H9 (cell line): ENCODE measurements around the gene KIAA0825. TPM values are rescaled to one million over a fixed set of nuclear protein-coding genes. Genes with fewer than 3 reads are reported as not detected.

Experiments
- DNase-seq: peaks from one replicate; pipeline ENCODE4 v3.0.0-alpha.2; 2017
- H2AFZ ChIP-seq: one replicate; pipeline ENCODE4 v1.6.1; 2013; ENCODE audit warnings: mild to moderate bottlenecking, low read length, control low read depth, moderate library complexity
- H2AK5ac ChIP-seq: 2 replicates; pipeline ENCODE4 v1.6.1; 2013; ENCODE audit warnings: low read length, control low read depth, mixed read lengths; ENCODE audit not compliant: insufficient read length
- H2BK120ac ChIP-seq: one replicate; pipeline ENCODE4 v1.6.1; 2013; ENCODE audit warnings: low read depth, mild to moderate bottlenecking, low read length, control low read depth, inconsistent platforms; ENCODE audit not compliant: poor library complexity, severe bottlenecking
- H2BK12ac ChIP-seq: 2 replicates; pipeline ENCODE4 v1.6.1; 2013; ENCODE audit warnings: low read length, control low read depth, mixed read lengths, low read depth; ENCODE audit not compliant: insufficient read length
- H2BK15ac ChIP-seq: 2 replicates; pipeline ENCODE4 v1.6.1; 2013; ENCODE audit warnings: low read depth, low read length, control low read depth
- H2BK20ac ChIP-seq: one replicate; pipeline ENCODE4 v1.6.1; 2013; ENCODE audit warnings: low read depth, mild to moderate bottlenecking, low read length, control low read depth, inconsistent platforms; ENCODE audit not compliant: poor library complexity, severe bottlenecking
- H2BK5ac ChIP-seq: 2 replicates; pipeline ENCODE4 v1.6.1; 2013; ENCODE audit warnings: low read length, control low read depth, mixed read lengths; ENCODE audit not compliant: insufficient read length
- H3K14ac ChIP-seq: 2 replicates; pipeline ENCODE4 v1.6.1; 2013; ENCODE audit warnings: low read length, control low read depth; ENCODE audit not compliant: insufficient read depth
- H3K18ac ChIP-seq: 2 replicates; pipeline ENCODE4 v1.6.1; 2013; ENCODE audit warnings: low read depth, mild to moderate bottlenecking, mixed read lengths, low read length, control low read depth; ENCODE audit not compliant: insufficient read length
- H3K23ac ChIP-seq: 2 replicates; pipeline ENCODE4 v1.6.1; 2013; ENCODE audit warnings: low read length, control low read depth, mixed read lengths, low read depth; ENCODE audit not compliant: insufficient read length
- H3K23me2 ChIP-seq: 2 replicates; pipeline ENCODE4 v1.6.1; 2013; ENCODE audit warnings: low read depth, mild to moderate bottlenecking, mixed read lengths, low read length, control low read depth; ENCODE audit not compliant: insufficient read length, poor library complexity, severe bottlenecking
- H3K27ac ChIP-seq: 2 replicates; pipeline ENCODE4 v1.5.1; 2013; ENCODE audit warnings: low read length, control low read depth, mixed read lengths, low read depth; ENCODE audit not compliant: insufficient read length
- H3K27me3 ChIP-seq: 2 replicates; pipeline ENCODE4 v1.6.1; 2013; ENCODE audit warnings: low read length, control low read depth, inconsistent platforms; ENCODE audit not compliant: insufficient read depth
- H3K4ac ChIP-seq: 2 replicates; pipeline ENCODE4 v1.6.1; 2013; ENCODE audit warnings: low read depth, mild to moderate bottlenecking, control low read depth, inconsistent platforms, low read length, moderate library complexity
- H3K4me1 ChIP-seq: 2 replicates; pipeline ENCODE4 v1.6.1; 2013; ENCODE audit warnings: low read length, control low read depth, inconsistent platforms; ENCODE audit not compliant: insufficient read depth
- H3K4me2 ChIP-seq: 2 replicates; pipeline ENCODE4 v1.6.1; 2013; ENCODE audit warnings: low read length, control low read depth, mixed read lengths; ENCODE audit not compliant: insufficient read length, insufficient read depth
- H3K56ac ChIP-seq: 2 replicates; pipeline ENCODE4 v1.6.1; 2013; ENCODE audit warnings: low read depth, mild to moderate bottlenecking, mixed read lengths, low read length, control low read depth; ENCODE audit not compliant: insufficient read length
- H3K79me1 ChIP-seq: 2 replicates; pipeline ENCODE4 v1.6.1; 2013; ENCODE audit warnings: low read depth, mild to moderate bottlenecking, moderate library complexity, low read length, control low read depth, inconsistent platforms; ENCODE audit not compliant: insufficient read depth, poor library complexity, severe bottlenecking
- H3K79me2 ChIP-seq: 2 replicates; pipeline ENCODE4 v1.6.1; 2013; ENCODE audit warnings: low read length, control low read depth, inconsistent platforms; ENCODE audit not compliant: insufficient read depth
- H3K9ac ChIP-seq: 2 replicates; pipeline ENCODE4 v1.6.1; 2013; ENCODE audit warnings: low read length, control low read depth, mixed read lengths; ENCODE audit not compliant: insufficient read length; ENCODE audit errors: extremely low read depth
- H3K9me3 ChIP-seq: one replicate; pipeline ENCODE4 v1.6.1; 2013; ENCODE audit warnings: low read depth, low read length, inconsistent platforms; ENCODE audit not compliant: control insufficient read depth
- H3T11ph ChIP-seq: one replicate; pipeline ENCODE4 v1.6.1; 2013; ENCODE audit warnings: mild to moderate bottlenecking, low read length, control low read depth, inconsistent platforms
- H4K20me1 ChIP-seq: one replicate; pipeline ENCODE4 v1.6.1; 2013; ENCODE audit not compliant: control insufficient read depth, insufficient read length, insufficient read depth
- H4K5ac ChIP-seq: 2 replicates; pipeline ENCODE4 v1.6.1; 2013; ENCODE audit warnings: low read depth, mild to moderate bottlenecking, mixed read lengths, low read length, control low read depth; ENCODE audit not compliant: insufficient read length
- H4K8ac ChIP-seq: replicated peaks from 2 replicates; pipeline ENCODE4 v1.6.1; 2013; ENCODE audit warnings: low read length, control low read depth, mixed read lengths, low read depth; ENCODE audit not compliant: insufficient read length
- H4K91ac ChIP-seq: 2 replicates; pipeline ENCODE4 v1.6.1; 2013; ENCODE audit warnings: low read depth, mild to moderate bottlenecking, moderate library complexity, mixed read lengths, low read length, control low read depth; ENCODE audit not compliant: insufficient read length
- H3K27ac Mint-ChIP-seq, 3 experiments: 2 replicates in 2 of 3; 3 replicates in 1 of 3; pipeline ENCODE4 v1.8.0; 2020 to 2021; ENCODE audit warnings: mixed read lengths in 3 of 3, mild to moderate bottlenecking in 1 of 3, moderate library complexity in 1 of 3
- H3K27me3 Mint-ChIP-seq: 2 replicates; pipeline ENCODE4 v1.8.0; 2021; ENCODE audit warnings: low read depth, mild to moderate bottlenecking, moderate library complexity, mixed read lengths
- H3K36me3 Mint-ChIP-seq, 3 experiments: 2 replicates in 2 of 3; 3 replicates in 1 of 3; pipeline ENCODE4 v1.8.0; 2020 to 2021; ENCODE audit warnings: low read depth in 3 of 3, mixed read lengths in 3 of 3; ENCODE audit not compliant: insufficient read depth in 1 of 3
- H3K4me1 Mint-ChIP-seq, 2 experiments: 2 replicates each; pipeline ENCODE4 v1.8.0; 2020; ENCODE audit warnings: mixed read lengths in 2 of 2
- H3K4me3 Mint-ChIP-seq, 2 experiments: 2 replicates in 1 of 2; 3 replicates in 1 of 2; pipeline ENCODE4 v1.8.0; 2020 to 2021; ENCODE audit warnings: mild to moderate bottlenecking in 2 of 2, mixed read lengths in 2 of 2, moderate library complexity in 1 of 2
- H3K9me3 Mint-ChIP-seq, 2 experiments: 2 replicates in 1 of 2; 3 replicates in 1 of 2; pipeline ENCODE4 v1.8.0; 2020; ENCODE audit warnings: mild to moderate bottlenecking in 2 of 2, mixed read lengths in 2 of 2, moderate library complexity in 1 of 2
- WGBS: extraction: QIAGEN DNeasy Blood & Tissue Kit; methylation state at CpG from one replicate; pipeline ENCODE4 v1.1.7; 2013; ENCODE audit warnings: missing lambda C conversion rate, low lambda C conversion rate, mixed read lengths; ENCODE audit not compliant: insufficient read length; ENCODE audit errors: extremely low coverage; 5-methylcytosine and 5-hydroxymethylcytosine counted together
- total RNA-seq: library from RNA; stranded (reverse); gene quantifications from 2 replicates; pipeline ENCODE4 v1.2.1, GENCODE V29; 2021
- TF ChIP-seq, protein P1 (sequence below): fragments of 200-600 bp; sonication (generic); conservative IDR thresholded peaks from 3 replicates; pipeline ENCODE4 v1.8.0; 2021; ENCODE audit warnings: antibody characterized with exemption, mild to moderate bottlenecking

The KIAA0825 gene
- total RNA-seq, 1 experiment from 2014 or later: 1.8 TPM

DNA sequence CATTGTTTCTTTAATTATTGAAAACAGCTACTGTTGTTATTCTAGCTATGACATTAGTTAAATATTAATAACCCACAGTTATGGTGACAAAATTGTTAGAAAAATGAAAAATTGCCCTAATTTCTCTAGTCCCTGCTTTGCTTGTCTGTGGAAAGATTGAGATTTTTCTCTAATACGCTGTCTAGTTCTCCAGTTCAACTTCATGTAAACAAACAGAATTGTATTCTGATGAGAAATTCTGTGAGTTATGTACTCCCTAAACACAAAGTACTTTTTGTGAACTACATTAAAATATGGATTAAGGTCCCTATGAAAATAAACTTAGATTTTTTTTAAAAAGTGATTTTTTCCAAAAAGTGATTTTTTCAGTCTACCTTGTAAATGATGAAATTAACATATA, 8.8 kb upstream of the KIAA0825 start:
- no peak overlapping the region for H2AK5ac ChIP-seq
- Mint-ChIP-seq H3K4me3 (no peak overlapping the region), H3K9me3 (no peaks in the 10 kb centered on the region), H3K27me3 (no peaks in the 10 kb centered on the region), H3K36me3 (peaks cover 24 to 31% (median 26%) of the 10 kb centered on the region in 3 experiments), H3K27ac (no peak overlapping the region), H3K4me1 (no peaks in the 10 kb centered on the region)
- no peak overlapping the region for H3K9ac ChIP-seq
- H3K27ac ChIP-seq: no peak overlapping the region
- no peaks in the 10 kb centered on the region for H3K4me1 ChIP-seq
- H2AFZ ChIP-seq: no peak overlapping the region
- no peaks in the 10 kb centered on the region for H3K23me2 ChIP-seq
- no peak overlapping the region for H3K14ac ChIP-seq
- H3K4ac ChIP-seq: no peak overlapping the region
- no CpG with 5 or more reads among the region's 1 CpG for WGBS
- no peaks in the 10 kb centered on the region for H3K79me1 ChIP-seq
- H3K79me2 ChIP-seq: no peaks in the 10 kb centered on the region
- no peak overlapping the region for H3T11ph ChIP-seq
- H4K5ac ChIP-seq: no peak overlapping the region
- no peaks in the 10 kb centered on the region for H3K9me3 ChIP-seq
- no peak overlapping the region for H3K4me2 ChIP-seq
- no peak overlapping the region for H2BK120ac ChIP-seq
- no peak overlapping the region for H2BK15ac ChIP-seq
- no peak overlapping the region for H2BK5ac ChIP-seq
- no peak overlapping the region for H4K8ac ChIP-seq
- no peak for DNase-seq
- no peaks in the 10 kb centered on the region for H3K27me3 ChIP-seq
- H2BK12ac ChIP-seq: no peak overlapping the region
- H3K23ac ChIP-seq: no peak overlapping the region
- TF ChIP-seq, protein P1, sequence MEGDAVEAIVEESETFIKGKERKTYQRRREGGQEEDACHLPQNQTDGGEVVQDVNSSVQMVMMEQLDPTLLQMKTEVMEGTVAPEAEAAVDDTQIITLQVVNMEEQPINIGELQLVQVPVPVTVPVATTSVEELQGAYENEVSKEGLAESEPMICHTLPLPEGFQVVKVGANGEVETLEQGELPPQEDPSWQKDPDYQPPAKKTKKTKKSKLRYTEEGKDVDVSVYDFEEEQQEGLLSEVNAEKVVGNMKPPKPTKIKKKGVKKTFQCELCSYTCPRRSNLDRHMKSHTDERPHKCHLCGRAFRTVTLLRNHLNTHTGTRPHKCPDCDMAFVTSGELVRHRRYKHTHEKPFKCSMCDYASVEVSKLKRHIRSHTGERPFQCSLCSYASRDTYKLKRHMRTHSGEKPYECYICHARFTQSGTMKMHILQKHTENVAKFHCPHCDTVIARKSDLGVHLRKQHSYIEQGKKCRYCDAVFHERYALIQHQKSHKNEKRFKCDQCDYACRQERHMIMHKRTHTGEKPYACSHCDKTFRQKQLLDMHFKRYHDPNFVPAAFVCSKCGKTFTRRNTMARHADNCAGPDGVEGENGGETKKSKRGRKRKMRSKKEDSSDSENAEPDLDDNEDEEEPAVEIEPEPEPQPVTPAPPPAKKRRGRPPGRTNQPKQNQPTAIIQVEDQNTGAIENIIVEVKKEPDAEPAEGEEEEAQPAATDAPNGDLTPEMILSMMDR: no peak
- H4K20me1 ChIP-seq: no peaks in the 10 kb centered on the region
- no peak overlapping the region for H2BK20ac ChIP-seq
- H3K56ac ChIP-seq: no peak overlapping the region
- H3K18ac ChIP-seq: no peak overlapping the region
- no peak overlapping the region for H4K91ac ChIP-seq
